ENCODE measurements around the gene KATNIP.

The KATNIP gene

GRCh38 chr16:27586711-27587110 is 36.8 kb downstream of the KATNIP start:
- no peak for DNase-seq

DNA sequence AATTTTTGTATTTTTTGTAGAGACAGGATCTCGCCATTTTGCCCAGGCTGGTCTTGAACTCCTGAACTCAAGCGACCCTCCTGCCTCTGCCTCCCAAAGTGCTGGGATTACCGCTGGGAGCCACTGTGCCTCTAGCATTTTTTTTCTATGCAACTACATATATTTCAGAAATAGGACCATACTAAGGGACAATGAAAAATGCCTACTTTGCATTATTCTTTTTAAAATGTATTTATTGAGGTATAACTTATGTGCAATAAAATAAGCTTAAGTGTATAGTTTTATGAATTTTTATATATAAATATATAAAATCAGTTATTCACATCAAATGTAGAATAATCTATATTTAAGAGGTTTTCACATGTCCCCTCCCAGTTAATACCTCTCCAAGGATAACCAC is 38.1 kb downstream of the KATNIP start:
- DNase-seq, result no peak

GRCh38 chr16:27591837-27592236 is 41.9 kb downstream of the KATNIP start:
- DNase-seq, result no peak

- no peak for DNase-seq
Measured at GRCh38 chr16:27595475-27595874, 45.5 kb downstream of the KATNIP start.

GRCh38 chr16:27595993-27596392 is 46.0 kb downstream of the KATNIP start:
- DNase-seq, result no peak

- DNase-seq, result no peak
Measured at GRCh38 chr16:27596411-27596810, 46.5 kb downstream of the KATNIP start.

GRCh38 chr16:27597361-27597760 is 47.4 kb downstream of the KATNIP start:
- no peak for DNase-seq

- DNase-seq, result no peak
Measured at GRCh38 chr16:27598220-27598619, 48.3 kb downstream of the KATNIP start.

GRCh38 chr16:27598931-27599565 is 49.1 kb downstream of the KATNIP start:
- DNase-seq, result no peak

DNA sequence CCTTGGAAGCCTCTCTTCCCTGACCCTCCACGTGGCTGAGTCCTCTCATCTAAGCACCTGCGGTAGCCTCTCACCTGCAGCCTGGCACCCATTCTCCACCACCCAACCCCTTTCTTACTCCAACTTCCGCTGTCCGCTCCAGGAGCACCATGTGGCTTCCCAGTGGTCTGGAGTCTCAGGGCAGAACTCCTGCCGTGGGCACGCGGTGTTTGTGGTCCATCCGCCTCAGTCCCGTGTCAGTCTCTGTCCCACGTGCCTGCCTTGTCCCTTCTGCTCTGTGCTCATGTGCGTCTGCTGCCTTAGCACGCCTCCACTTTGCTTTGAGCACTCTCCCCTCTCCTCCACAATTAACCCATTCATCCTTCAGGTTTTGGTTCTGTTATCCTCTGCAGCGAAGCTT is 49.7 kb downstream of the KATNIP start:
- no peak for DNase-seq

Measured in stimulated activated CD4-positive, alpha-beta T cell treated with anti-CD3 and anti-CD28 coated beads, Interleukin-2, amount 100 ng/mL, for 48 hours (primary cell).